ENCODE results near the gene C6orf47.

C6orf47 gene

DNA sequence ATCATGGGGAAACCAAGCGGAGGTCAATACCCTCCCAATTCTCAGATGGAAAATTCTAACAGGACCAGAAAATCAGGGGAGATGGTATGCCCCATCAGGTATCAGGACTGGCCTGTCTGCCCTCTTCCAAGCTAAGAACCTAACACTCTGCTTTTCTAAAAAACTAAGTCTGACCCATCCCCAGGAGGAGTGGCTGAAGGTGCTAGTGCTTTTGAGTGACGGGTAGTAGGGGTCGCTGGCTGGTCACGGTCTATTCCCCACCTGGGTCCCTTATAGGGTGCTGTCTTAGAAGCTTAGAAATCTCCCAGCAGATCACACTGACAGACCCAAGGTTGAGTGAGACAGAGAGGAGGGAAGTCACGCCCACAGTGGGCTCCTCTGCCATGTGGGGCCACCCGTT lies 33.0 kb upstream of the C6orf47 start:
- POLR2A ChIA-PET: interaction anchor here (1.9 kb wide), 1 partner anchor 9 kb away, joined by 6 read pairs; the partner anchor contains the start of gene ABHD16A

GRCh38 chr6:31692886-31693285 lies 32.3 kb upstream of the C6orf47 start:
- POLR2A ChIA-PET: interaction anchor here (1.9 kb wide), 1 partner anchor 10 kb away, joined by 6 read pairs; the partner anchor contains the start of gene ABHD16A

More for the DNA sequence above, 33.0 kb upstream of the C6orf47 start:
- CTCF ChIA-PET: interaction anchor here (1.4 to 4.4 kb wide), 5 partner anchors 12 to 102 kb away, joined by 3 to 29 read pairs (median 4); partner anchors contain the start of genes LY6G5C and VARS1
- TF ChIP-seq, protein P1, sequence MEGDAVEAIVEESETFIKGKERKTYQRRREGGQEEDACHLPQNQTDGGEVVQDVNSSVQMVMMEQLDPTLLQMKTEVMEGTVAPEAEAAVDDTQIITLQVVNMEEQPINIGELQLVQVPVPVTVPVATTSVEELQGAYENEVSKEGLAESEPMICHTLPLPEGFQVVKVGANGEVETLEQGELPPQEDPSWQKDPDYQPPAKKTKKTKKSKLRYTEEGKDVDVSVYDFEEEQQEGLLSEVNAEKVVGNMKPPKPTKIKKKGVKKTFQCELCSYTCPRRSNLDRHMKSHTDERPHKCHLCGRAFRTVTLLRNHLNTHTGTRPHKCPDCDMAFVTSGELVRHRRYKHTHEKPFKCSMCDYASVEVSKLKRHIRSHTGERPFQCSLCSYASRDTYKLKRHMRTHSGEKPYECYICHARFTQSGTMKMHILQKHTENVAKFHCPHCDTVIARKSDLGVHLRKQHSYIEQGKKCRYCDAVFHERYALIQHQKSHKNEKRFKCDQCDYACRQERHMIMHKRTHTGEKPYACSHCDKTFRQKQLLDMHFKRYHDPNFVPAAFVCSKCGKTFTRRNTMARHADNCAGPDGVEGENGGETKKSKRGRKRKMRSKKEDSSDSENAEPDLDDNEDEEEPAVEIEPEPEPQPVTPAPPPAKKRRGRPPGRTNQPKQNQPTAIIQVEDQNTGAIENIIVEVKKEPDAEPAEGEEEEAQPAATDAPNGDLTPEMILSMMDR (IDR thresholded peaks at IDR 0.05; ENCODE audit: insufficient read depth, low read length, missing control alignments): no peak
- no peak overlapping the region for H3K4me3 ChIP-seq (ENCODE audit: low read depth, low read length)
- no peak for DNase-seq (ENCODE audit: low read depth, low spot score)

DNA sequence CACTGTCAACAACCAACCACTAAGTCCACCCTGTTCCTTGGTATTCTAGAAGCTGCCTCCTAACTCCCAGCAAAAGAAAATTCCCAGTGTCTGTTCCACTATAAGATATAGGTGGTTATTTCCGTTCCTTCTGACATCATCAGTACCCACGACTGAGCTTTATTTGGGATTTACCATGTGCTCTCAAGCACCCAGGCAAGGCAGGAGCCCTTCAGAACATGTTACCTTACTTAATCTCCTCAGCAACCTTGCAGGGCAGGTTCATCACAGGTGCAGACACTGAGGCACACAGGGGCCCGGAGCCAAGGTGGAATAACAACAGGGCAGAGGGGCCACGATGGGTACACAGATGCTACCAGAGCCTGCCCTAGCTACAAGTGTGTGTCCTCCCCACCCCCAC lies 31.8 kb upstream of the C6orf47 start:
- TF ChIP-seq, protein P1 (IDR thresholded peaks at IDR 0.05; ENCODE audit: insufficient read depth, low read length, missing control alignments): no peak
- DNase-seq (ENCODE audit: low read depth, low spot score): no peak
- ChIA-PET CTCF (interaction anchor here (1.0 to 4.4 kb wide), 4 partner anchors 9 to 137 kb away, joined by 3 to 29 read pairs (median 6); partner anchors contain the start of gene LY6G5C), POLR2A (no interaction called here)
- no peak overlapping the region for H3K4me3 ChIP-seq (ENCODE audit: low read depth, low read length)

More at GRCh38 chr6:31692886-31693285, 32.3 kb upstream of the C6orf47 start:
- CTCF ChIA-PET: interaction anchor here (1.0 to 4.4 kb wide), 5 partner anchors 9 to 137 kb away, joined by 3 to 29 read pairs (median 5); partner anchors contain the start of gene LY6G5C
- no peak overlapping the region for H3K4me3 ChIP-seq (ENCODE audit: low read depth, low read length)
- TF ChIP-seq, protein P1 (IDR thresholded peaks at IDR 0.05; ENCODE audit: insufficient read depth, low read length, missing control alignments): no peak
- no peak for DNase-seq (ENCODE audit: low read depth, low spot score)

GRCh38 chr6:31691564-31692108 lies 31.1 kb upstream of the C6orf47 start:
- CTCF ChIA-PET: interaction anchor here (0.8 to 4.4 kb wide), 7 partner anchors 9 to 138 kb away, joined by 3 to 29 read pairs (median 6); partner anchors contain the start of gene LY6G5C
- DNase-seq (ENCODE audit: low read depth, low spot score): no peak
- TF ChIP-seq, protein P1 (IDR thresholded peaks at IDR 0.05; ENCODE audit: insufficient read depth, low read length, missing control alignments): no peak
- POLR2A ChIA-PET: interaction anchor here (1.1 kb wide), 1 partner anchor 11 kb away, joined by 3 read pairs; the partner anchor contains the start of gene ABHD16A
- H3K4me3 ChIP-seq (ENCODE audit: low read depth, low read length): no peak overlapping the region

GRCh38 chr6:31691078-31691463 lies 30.5 kb upstream of the C6orf47 start:
- DNase-seq (ENCODE audit: low read depth, low spot score): no peak
- no peak overlapping the region for H3K4me3 ChIP-seq (ENCODE audit: low read depth, low read length)
- TF ChIP-seq, protein P1 (IDR thresholded peaks at IDR 0.05; ENCODE audit: insufficient read depth, low read length, missing control alignments): no peak
- POLR2A ChIA-PET: interaction anchor here (1.1 kb wide), 1 partner anchor 12 kb away, joined by 3 read pairs; the partner anchor contains the start of gene ABHD16A
- CTCF ChIA-PET: interaction anchor here (0.8 to 4.4 kb wide), 7 partner anchors 7 to 136 kb away, joined by 4 to 29 read pairs (median 8); partner anchors contain the start of genes ABHD16A, HSPA1B and LY6G5C

Measured in AG04449 (cell line).